Endothelial cell of umbilical vein (primary cell): ENCODE measurements around the gene DNAI2. TPM values are rescaled to one million over a fixed set of nuclear protein-coding genes. Genes with fewer than 3 reads are reported as not detected.

Experiments
- BruUV-seq: library from RNA; stranded (reverse); fragments of 400-500 nt; replicated peaks from 2 replicates; lab custom pipeline; 2021; lab: Mats Ljungman, UMichigan
- CTCF ChIA-PET: fragments of 300-600, 350-600 bp; sonication (Branson Sonifier 250); formaldehyde crosslinking; loops from one replicate; lab custom pipeline; 2021; ENCODE audit warnings: antibody characterized with exemption, inconsistent platforms; lab: Charles Lee
- POLR2A ChIA-PET: fragments of 300-600, 350-600 bp; sonication (Branson Sonifier 250); formaldehyde crosslinking; loops from one replicate; lab custom pipeline; 2021; ENCODE audit warnings: antibody characterized with exemption, inconsistent platforms; lab: Charles Lee
- DNase-seq: peaks from one replicate; pipeline ENCODE4 v3.0.0-alpha.2; 2011; ENCODE audit warnings: low read depth, low spot score
- FAIRE-seq: peaks from 2 replicates; lab custom pipeline; 2011; peaks lifted over from hg19 to GRCh38; lab: Jason Lieb, UNC
- H2AFZ ChIP-seq: 2 replicates; pipeline ENCODE4 v1.6.0; 2012; ENCODE audit warnings: low read depth, low read length, control low read depth, inconsistent platforms
- H3K27ac ChIP-seq: 2 replicates; pipeline ENCODE4 v1.5.1; 2011; ENCODE audit warnings: low read depth, mild to moderate bottlenecking, control low read depth, low read length, moderate library complexity; ENCODE audit not compliant: insufficient read depth
- H3K27me3 ChIP-seq, 2 experiments: 2 replicates each; pipeline versions ENCODE4 v1.6.0 to v1.6.1; 2011; ENCODE audit warnings: low read length in 2 of 2, mixed read lengths in 1 of 2; ENCODE audit not compliant: control insufficient read depth in 2 of 2, insufficient read depth in 2 of 2
- H3K36me3 ChIP-seq, 2 experiments: 2 replicates in 1 of 2; 3 replicates in 1 of 2; pipeline ENCODE4 v1.5.1; 2011; ENCODE audit warnings: low read length in 2 of 2, mild to moderate bottlenecking in 1 of 2, moderate library complexity in 1 of 2; ENCODE audit not compliant: control insufficient read depth in 2 of 2, insufficient read depth in 2 of 2; ENCODE audit errors: extremely low read depth in 1 of 2
- H3K4me1 ChIP-seq: 3 replicates; pipeline ENCODE4 v1.5.1; 2011; ENCODE audit warnings: mild to moderate bottlenecking, low read length; ENCODE audit not compliant: control insufficient read depth, insufficient read depth; ENCODE audit errors: extremely low read depth
- H3K4me2 ChIP-seq: 2 replicates; pipeline ENCODE4 v1.6.1; 2011; ENCODE audit warnings: low read length, control low read depth, mixed read lengths; ENCODE audit not compliant: insufficient read depth
- H3K4me3 ChIP-seq, 3 experiments: fragments of 200-600 bp in 1 of 3; sonication (generic), shearing (Covaris generic) in 1 of 3; replicated peaks in 1 of 3; 2 replicates each; pipeline ENCODE4 v1.5.1; 2011 to 2016; ENCODE audit warnings: control low read depth in 3 of 3, low read length in 3 of 3, mild to moderate bottlenecking in 2 of 3, inconsistent platforms in 1 of 3, low read depth in 1 of 3, moderate library complexity in 1 of 3; ENCODE audit not compliant: insufficient read depth in 1 of 3
- H3K79me2 ChIP-seq: 2 replicates; pipeline ENCODE4 v1.6.0; 2012; ENCODE audit warnings: low read length, inconsistent platforms; ENCODE audit not compliant: control insufficient read depth, insufficient read depth
- H3K9ac ChIP-seq: replicated peaks from 2 replicates; pipeline ENCODE3; 2011; ENCODE audit warnings: low read length, control low read depth; ENCODE audit not compliant: insufficient read depth; ENCODE audit errors: extremely low read depth
- H3K9me1 ChIP-seq: replicated peaks from 3 replicates; pipeline ENCODE4 v1.6.0; 2011; ENCODE audit warnings: mild to moderate bottlenecking, low read length; ENCODE audit not compliant: control insufficient read depth, insufficient read depth; ENCODE audit errors: extremely low read depth
- H3K9me3 ChIP-seq: replicated peaks from 2 replicates; pipeline ENCODE4 v1.5.1; 2012; ENCODE audit warnings: low read length, inconsistent platforms; ENCODE audit not compliant: control insufficient read depth, insufficient read depth
- H4K20me1 ChIP-seq: replicated peaks from 2 replicates; pipeline ENCODE3; 2011; ENCODE audit warnings: mild to moderate bottlenecking, low read length; ENCODE audit not compliant: control insufficient read depth, insufficient read depth; ENCODE audit errors: extremely low read depth
- CTCF ChIP-seq, 2 donors: IDR thresholded peaks; 1 replicate in 1 of 2; 2 replicates in 1 of 2; pipeline ENCODE4 v1.5.1; 2011; ENCODE audit warnings: low read length in 2 of 2, mild to moderate bottlenecking in 2 of 2, moderate library complexity in 2 of 2, control low read depth in 1 of 2, inconsistent platforms in 1 of 2, low read depth in 1 of 2; ENCODE audit not compliant: insufficient read depth in 1 of 2; ENCODE audit errors: extremely low read depth in 1 of 2
- EZH2 ChIP-seq: IDR thresholded peaks from 2 replicates; pipeline ENCODE4 v1.6.1; 2012; ENCODE audit warnings: borderline replicate concordance, low read depth, mild to moderate bottlenecking, moderate library complexity, low read length, inconsistent platforms; ENCODE audit not compliant: severe bottlenecking
- GATA2 ChIP-seq: IDR thresholded peaks from 2 replicates; pipeline ENCODE4 v1.7.0; 2011; ENCODE audit warnings: low read depth, mild to moderate bottlenecking, moderate library complexity, mixed read lengths, low read length; ENCODE audit not compliant: insufficient read length, insufficient read depth
- JUN ChIP-seq: IDR thresholded peaks from 2 replicates; pipeline ENCODE4 v1.6.1; 2011; ENCODE audit warnings: borderline replicate concordance, low read depth; ENCODE audit not compliant: insufficient read length, insufficient read depth
- MAX ChIP-seq: IDR thresholded peaks from 2 replicates; pipeline ENCODE4 v1.6.1; 2011; ENCODE audit not compliant: insufficient read depth, insufficient read length
- MYC ChIP-seq: IDR thresholded peaks from one replicate; pipeline ENCODE4 v1.6.1; 2011; ENCODE audit warnings: mild to moderate bottlenecking, low read depth, low read length
- POLR2AphosphoS5 ChIP-seq: IDR thresholded peaks from 2 replicates; pipeline ENCODE4 v1.6.1; 2012; ENCODE audit warnings: low read depth, mild to moderate bottlenecking, control low read depth, low read length, moderate library complexity; ENCODE audit not compliant: insufficient read depth
- dilution Hi-C: fragments of 300-500 bp; cut with MboI; formaldehyde crosslinking; loops from one replicate; pipeline ENCODE4 v1.15.0; 2019; ENCODE audit warnings: low sequenced_read_pairs; ENCODE audit not compliant: extremely low pct_ligation_motif_present
- intact Hi-C: fragments of 100-400 bp; cut with micrococcal nuclease; formaldehyde crosslinking; loops from one replicate; pipeline ENCODE4 v1.10.0; 2022
- polyA plus RNA-seq, 4 experiments: library from polyadenylated mRNA; depleted of rRNA in 3 of 4; stranded (reverse) in 3 of 4; unstranded in 1 of 4; fragments of >200 nt; gene quantifications; 2 replicates each; pipeline versions ENCODE4 v1.2.1 to v1.2.3, GENCODE V29; 2011 to 2012; ENCODE audit warnings: missing spikeins in 1 of 4
- total RNA-seq: library from RNA; stranded (reverse); gene quantifications from 2 replicates; pipeline ENCODE4 v1.2.3, GENCODE V29; 2021

The DNAI2 gene
- total and polyA plus RNA-seq, 2 donors (not counting 3 experiments of a cell fraction or from before 2014, with no cell fraction given), result not detected

- Histone ChIP-seq H3K27ac (no peak overlapping the region), H3K4me3 (no peak overlapping the region), H3K4me1 (no peaks in the 10 kb centered on the region), H3K4me2 (no peak overlapping the region), H3K9ac (no peak overlapping the region), H3K27me3 (no peaks in the 10 kb centered on the region), H3K36me3 (no peaks in the 10 kb centered on the region), H2AFZ (no peak overlapping the region), H4K20me1 (no peaks in the 10 kb centered on the region), H3K9me1 (no peaks in the 10 kb centered on the region), H3K79me2 (no peaks in the 10 kb centered on the region), H3K9me3 (peaks cover 1% of the 10 kb centered on the region)
- FAIRE-seq (no peak), DNase-seq (no peak)
- intact Hi-C loops, result no loop called here
- POLR2A ChIA-PET, result no interaction called here
- dilution Hi-C loops, result no loop called here
- TF ChIP-seq JUN (no peak), MYC (no peak), MAX (no peak), EZH2 (no peak), CTCF (IDR thresholded peaks at IDR 0.05; ENCODE audit: extremely low read depth in 1 of 2, insufficient read depth in 1 of 2, low read depth in 1 of 2, low read length in 2 of 2) (no peak), GATA2 (no peak), POLR2AphosphoS5 (no peak)
- BruUV-seq, result no TSS peak
- CTCF ChIA-PET, result no interaction called here
These were observed 43.0 kb downstream of the DNAI2 start for GRCh38 chr17:74317071-74317470.
